ENCODE measurements around the gene DTNA. TPM values are rescaled to one million over a fixed set of nuclear protein-coding genes. Genes with fewer than 3 reads are reported as not detected.

The DTNA gene
- total RNA-seq, 4 donors from 2014 or later, result 110 to 254 (median 204) TPM

DNA sequence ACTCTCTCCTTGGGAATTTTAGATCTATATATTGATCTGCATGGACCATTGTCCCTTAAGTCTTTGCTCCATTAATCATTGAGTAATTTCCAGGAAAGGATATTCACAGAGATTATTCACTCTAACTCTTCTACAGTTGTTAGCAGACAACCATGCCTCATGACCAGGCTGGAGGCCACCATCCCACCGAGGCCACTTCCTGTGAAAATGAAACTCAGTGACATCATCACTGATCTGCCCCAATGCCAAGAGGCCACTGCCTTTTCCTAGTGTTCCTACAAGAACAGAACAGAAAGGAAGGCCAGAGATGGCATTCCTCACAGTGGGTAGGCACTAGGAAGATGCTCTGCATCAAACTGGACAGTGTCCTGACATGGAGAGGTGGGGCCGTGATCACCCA is 161.3 kb downstream of the DTNA start:
- no peak for ATAC-seq
- H3K4me1 ChIP-seq, result no peaks in the 10 kb centered on the region
- H3K4me3 ChIP-seq, result no peak overlapping the region
- 60% methylated on average over 2 of the region's 2 CpGs; no CpG with 5 or more reads in 1 of the 2 donors for WGBS, 2 donors (ENCODE audit: low coverage in 1 of 2)
- H3K27me3 ChIP-seq, result no peaks in the 10 kb centered on the region
- H3K36me3 ChIP-seq, result peaks cover 0 to 36% of the 10 kb centered on the region in 2 donors
- no peaks in the 10 kb centered on the region for H3K9me3 ChIP-seq
- no peak for TF ChIP-seq POLR2AphosphoS5 (IDR thresholded peaks at IDR 0.05)
- TF ChIP-seq EP300 (IDR thresholded peaks at IDR 0.05), result no peak
- no peak for TF ChIP-seq POLR2A (IDR thresholded peaks at IDR 0.05)
- TF ChIP-seq, protein P1, sequence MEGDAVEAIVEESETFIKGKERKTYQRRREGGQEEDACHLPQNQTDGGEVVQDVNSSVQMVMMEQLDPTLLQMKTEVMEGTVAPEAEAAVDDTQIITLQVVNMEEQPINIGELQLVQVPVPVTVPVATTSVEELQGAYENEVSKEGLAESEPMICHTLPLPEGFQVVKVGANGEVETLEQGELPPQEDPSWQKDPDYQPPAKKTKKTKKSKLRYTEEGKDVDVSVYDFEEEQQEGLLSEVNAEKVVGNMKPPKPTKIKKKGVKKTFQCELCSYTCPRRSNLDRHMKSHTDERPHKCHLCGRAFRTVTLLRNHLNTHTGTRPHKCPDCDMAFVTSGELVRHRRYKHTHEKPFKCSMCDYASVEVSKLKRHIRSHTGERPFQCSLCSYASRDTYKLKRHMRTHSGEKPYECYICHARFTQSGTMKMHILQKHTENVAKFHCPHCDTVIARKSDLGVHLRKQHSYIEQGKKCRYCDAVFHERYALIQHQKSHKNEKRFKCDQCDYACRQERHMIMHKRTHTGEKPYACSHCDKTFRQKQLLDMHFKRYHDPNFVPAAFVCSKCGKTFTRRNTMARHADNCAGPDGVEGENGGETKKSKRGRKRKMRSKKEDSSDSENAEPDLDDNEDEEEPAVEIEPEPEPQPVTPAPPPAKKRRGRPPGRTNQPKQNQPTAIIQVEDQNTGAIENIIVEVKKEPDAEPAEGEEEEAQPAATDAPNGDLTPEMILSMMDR (IDR thresholded peaks at IDR 0.05), result no peak
- no peak overlapping the region for H3K27ac ChIP-seq

DNA sequence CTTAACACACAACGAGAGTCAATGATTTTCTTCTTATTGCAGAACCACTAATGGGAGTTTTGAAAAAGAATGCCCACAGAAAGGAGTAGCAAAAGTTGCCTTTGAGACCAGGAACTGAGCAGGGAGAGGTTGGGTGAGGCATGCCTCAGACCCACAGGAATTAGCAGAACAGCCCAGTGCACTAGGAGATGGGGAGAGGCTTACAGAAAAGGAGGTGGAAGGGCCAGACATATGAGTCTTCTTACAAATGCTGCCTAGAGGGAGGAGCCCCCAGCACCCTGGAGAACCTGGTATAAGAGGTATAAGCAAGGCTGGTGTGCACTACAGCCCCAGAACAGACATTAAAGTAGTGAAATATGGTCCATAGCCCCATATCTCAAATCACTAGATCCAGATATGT is 162.0 kb downstream of the DTNA start:
- no peaks in the 10 kb centered on the region for H3K4me1 ChIP-seq
- no peak for ATAC-seq
- TF ChIP-seq POLR2AphosphoS5 (IDR thresholded peaks at IDR 0.05), result no peak
- TF ChIP-seq, protein P1 (IDR thresholded peaks at IDR 0.05), result no peak
- TF ChIP-seq POLR2A (IDR thresholded peaks at IDR 0.05), result no peak
- no peak for TF ChIP-seq EP300 (IDR thresholded peaks at IDR 0.05)
- peaks cover 0 to 40% of the 10 kb centered on the region in 2 donors for H3K36me3 ChIP-seq
- H3K4me3 ChIP-seq, result no peak overlapping the region
- H3K9me3 ChIP-seq, result no peaks in the 10 kb centered on the region
- no peak overlapping the region for H3K27ac ChIP-seq
- WGBS, 2 donors (ENCODE audit: low coverage in 1 of 2), result 56 to 100% methylated on average over 1 of the region's 1 CpG
- no peaks in the 10 kb centered on the region for H3K27me3 ChIP-seq

DNA sequence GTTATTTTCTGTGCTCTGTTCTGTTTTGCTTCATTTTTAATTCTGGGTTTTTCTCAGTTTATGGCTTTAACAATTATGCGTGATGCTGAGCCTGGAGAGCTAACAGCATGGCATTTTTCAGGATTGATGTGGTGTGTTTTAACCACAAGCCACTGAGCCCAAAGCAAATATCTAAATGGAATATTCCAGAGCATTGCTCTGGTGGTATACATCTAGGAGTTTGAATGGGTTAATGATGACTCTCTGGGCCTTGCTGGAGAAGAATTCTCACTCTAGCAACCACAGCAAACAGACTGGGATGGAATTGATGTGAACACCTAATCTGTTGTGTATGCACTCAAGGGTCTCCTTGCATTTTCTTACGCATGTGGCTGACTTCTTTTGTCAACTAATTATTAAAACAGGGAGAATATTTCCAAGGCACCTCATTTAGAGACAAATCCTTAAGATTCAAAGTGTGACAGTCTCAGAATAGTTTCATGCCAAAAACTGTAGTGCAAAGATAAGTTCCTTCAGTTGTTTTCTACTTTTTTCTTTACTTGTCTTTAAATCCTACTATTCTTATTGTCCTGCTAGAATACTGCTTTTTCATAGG is 164.0 kb downstream of the DTNA start:
- H3K36me3 ChIP-seq, result peaks cover 0 to 50% of the 10 kb centered on the region in 2 donors
- no peak overlapping the region for H3K27ac ChIP-seq
- no peaks in the 10 kb centered on the region for H3K27me3 ChIP-seq
- no peaks in the 10 kb centered on the region for H3K4me1 ChIP-seq
- ATAC-seq, result no peak
- TF ChIP-seq POLR2A (IDR thresholded peaks at IDR 0.05) (no peak), EP300 (IDR thresholded peaks at IDR 0.05) (no peak), POLR2AphosphoS5 (IDR thresholded peaks at IDR 0.05) (no peak)
- TF ChIP-seq, protein P1 (IDR thresholded peaks at IDR 0.05), result no peak
- no peaks in the 10 kb centered on the region for H3K9me3 ChIP-seq
- WGBS, 2 donors (ENCODE audit: low coverage in 1 of 2), result 100% methylated on average over 1 to 2 of the region's 2 CpGs
- H3K4me3 ChIP-seq, result no peak overlapping the region

GRCh38 chr18:34875150-34875549 is 165.1 kb downstream of the DTNA start:
- Histone ChIP-seq H3K4me1 (peaks cover 0 to 5% (median 4%) of the 10 kb centered on the region in 3 donors), H3K36me3 (peaks cover 0 to 55% of the 10 kb centered on the region in 2 donors), H3K27ac (no peak overlapping the region), H3K9me3 (no peaks in the 10 kb centered on the region), H3K4me3 (no peak overlapping the region), H3K27me3 (no peaks in the 10 kb centered on the region)
- TF ChIP-seq, protein P1 (IDR thresholded peaks at IDR 0.05), result no peak
- TF ChIP-seq POLR2A (IDR thresholded peaks at IDR 0.05) (no peak), EP300 (IDR thresholded peaks at IDR 0.05) (no peak), POLR2AphosphoS5 (IDR thresholded peaks at IDR 0.05) (no peak)
- no peak for ATAC-seq
- WGBS, 2 donors (ENCODE audit: low coverage in 1 of 2), result 94 to 95% methylated on average over 6 to 7 of the region's 7 CpGs

DNA sequence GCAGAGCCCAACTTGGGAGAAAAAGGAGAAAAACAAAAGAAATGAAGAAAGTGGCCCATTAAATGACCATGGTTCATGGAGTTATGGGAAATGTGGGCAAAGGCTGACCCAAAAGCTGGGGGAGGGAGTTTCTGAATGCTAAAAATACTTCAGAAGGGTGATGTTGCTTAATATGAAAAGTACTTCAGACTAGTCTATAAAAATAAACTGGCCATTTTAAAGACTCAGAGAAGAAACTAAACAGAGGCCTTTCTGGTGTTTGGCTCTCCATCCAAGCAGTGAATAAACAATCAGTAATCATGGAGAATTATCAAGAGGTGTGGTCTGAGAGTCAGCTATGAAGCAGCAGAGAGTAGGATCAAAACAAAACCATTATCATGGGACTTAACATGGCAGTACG is 170.3 kb downstream of the DTNA start:
- peak overlapping the region; percentile 15 to 54 (median 48) for H3K27ac ChIP-seq
- H3K27me3 ChIP-seq, result no peaks in the 10 kb centered on the region
- no peaks in the 10 kb centered on the region for H3K9me3 ChIP-seq
- peaks cover 0 to 70% of the 10 kb centered on the region in 2 donors for H3K36me3 ChIP-seq
- peak; percentile 44 for ATAC-seq
- H3K4me3 ChIP-seq, result no peak overlapping the region
- 20 to 40% methylated on average over 1 of the region's 1 CpG for WGBS, 2 donors (ENCODE audit: low coverage in 1 of 2)
- TF ChIP-seq, protein P1 (IDR thresholded peaks at IDR 0.05), result no peak
- TF ChIP-seq POLR2A (IDR thresholded peaks at IDR 0.05) (no peak), EP300 (IDR thresholded peaks at IDR 0.05) (no peak), POLR2AphosphoS5 (IDR thresholded peaks at IDR 0.05) (peak; percentile 24)
- peaks cover 3 to 16% (median 6%) of the 10 kb centered on the region in 3 donors for H3K4me1 ChIP-seq

Measured in gastroesophageal sphincter (tissue), 4 donors.